Activated CD8-positive, alpha-beta memory T cell treated with anti-CD3 and anti-CD28 coated beads for 1 hour (primary cell): ENCODE measurements around the gene USP44.
A peak's percentile ranks its signal among the peaks of the same experiment; 100 is the strongest.
"Not testable (repeated sequence)": the region's sequence is repeated elsewhere in the genome, so short reads cannot be mapped to it uniquely, and the experiment has no call there.

Source experiments
- DNase-seq, 2 donors: peaks; one replicate each; pipeline ENCODE4 v3.0.0-alpha.2; 2020; ENCODE audit warnings: low read depth in 1 of 2; ENCODE audit errors: extremely low read depth in 1 of 2

Gene USP44

DNA sequence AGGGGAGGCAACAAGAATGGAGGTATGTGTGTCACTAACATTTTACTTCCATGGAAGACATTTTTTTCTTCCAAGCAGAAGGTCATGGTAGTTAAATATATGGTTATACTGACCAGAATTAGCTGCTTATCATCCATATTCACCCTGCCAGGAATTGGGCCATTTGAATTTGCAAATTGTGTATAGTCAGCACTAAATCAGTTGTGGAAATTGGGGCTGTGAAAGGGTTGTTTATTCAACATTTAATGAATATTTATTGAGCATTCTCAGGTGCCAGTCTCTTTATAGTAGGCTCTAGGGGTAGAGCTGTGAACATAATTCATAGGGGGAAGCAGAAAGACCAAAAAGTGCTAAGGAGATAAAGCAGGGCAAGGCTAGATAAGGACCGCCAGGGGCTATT lies 39.3 kb downstream of the USP44 start:
- DNase-seq: no peak

DNA sequence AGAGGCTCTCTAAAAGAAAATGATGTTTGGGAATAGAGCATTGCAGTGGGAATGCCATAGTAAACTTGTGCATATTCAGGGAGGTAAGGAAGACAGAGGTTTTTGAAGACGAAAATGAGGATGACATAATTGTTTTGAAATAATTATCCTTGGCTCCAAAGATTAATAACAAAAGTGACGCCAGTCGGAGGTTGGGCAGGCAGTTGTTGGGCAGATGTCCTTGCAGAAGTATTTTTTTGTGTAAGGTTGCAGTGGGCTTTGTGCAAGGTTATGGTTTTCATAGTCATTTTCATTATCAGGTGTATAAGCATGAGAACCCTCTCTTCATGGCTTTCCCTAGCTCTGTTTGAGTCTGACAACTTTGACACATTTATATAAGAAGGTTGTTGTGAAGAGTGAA lies 42.0 kb downstream of the USP44 start:
- DNase-seq: no peak

DNA sequence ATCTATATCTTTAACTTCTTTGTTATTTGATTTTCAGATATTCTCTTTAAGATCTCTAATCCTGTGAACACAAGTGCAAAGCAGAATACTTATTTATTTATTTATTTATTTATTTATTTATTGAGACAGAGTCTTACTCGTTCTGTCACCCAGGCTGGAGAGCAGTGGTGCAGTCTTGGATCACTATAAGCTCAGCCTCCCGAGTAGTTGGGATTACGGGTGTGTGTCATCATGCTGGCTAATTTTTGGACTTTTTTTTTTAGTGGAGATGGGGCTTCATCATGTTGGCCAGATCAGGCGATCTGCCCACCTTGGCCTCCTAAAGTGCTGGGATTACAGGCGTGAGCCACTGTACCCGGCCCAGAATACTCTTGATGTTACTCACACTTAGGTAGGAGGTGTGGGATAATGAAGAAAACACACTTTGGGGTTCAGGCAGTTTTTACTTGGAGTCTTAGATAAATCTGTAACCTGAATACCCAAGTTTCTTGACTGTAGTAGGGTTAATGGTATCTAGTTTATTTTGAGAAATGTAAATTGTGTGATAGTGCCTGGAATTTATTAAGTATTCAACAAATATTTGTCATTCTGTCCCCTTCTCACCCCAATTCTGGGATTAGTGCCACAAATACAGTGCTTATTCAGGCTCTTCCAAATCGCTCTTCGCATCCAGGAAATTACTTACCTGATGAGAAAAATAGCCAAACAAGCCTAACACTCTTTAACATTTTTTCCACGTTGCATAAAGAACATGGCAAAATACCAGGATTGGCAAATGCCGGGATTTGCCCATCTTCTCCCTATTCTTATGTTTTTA lies 44.4 kb downstream of the USP44 start:
- DNase-seq: no peak

DNA sequence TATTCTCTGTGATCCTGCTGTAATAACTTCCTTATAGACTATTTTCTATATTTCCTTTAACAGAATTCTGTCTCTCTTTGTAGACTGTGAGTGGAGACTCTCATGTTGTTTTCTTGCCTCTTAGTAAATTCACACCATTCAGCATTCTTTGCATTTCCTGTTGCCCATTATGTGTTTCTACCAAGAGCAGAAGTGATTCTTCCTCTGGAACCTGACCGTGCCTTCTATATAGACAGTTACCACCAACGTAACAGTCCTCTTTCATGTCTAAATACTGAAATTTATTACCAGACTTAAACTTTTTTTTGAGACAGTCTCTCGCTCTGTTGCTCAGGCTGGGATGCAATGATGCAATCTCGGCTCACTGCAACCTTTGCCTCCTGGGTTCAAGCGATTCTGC lies 46.2 kb downstream of the USP44 start:
- DNase-seq: no peak

DNA sequence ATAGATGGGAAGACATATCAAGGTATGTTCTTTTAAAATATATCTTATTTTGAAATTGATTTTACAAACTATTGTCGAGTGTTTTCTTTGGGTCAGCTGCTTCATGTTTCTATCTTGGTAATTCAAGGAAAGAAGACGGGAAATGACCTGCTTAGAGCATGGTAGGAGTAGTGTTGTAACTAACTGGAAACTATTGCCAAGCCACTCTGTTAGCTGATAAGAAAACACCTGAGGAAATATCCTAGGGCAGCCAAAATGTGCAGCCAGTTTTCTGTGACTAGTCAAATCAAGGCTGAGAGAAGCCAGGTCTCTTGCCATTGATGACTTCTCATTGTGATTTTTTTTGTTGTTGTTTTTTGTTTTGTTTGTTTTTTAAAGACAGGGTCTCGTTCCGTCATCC lies 47.1 kb downstream of the USP44 start:
- no peak for DNase-seq

DNA sequence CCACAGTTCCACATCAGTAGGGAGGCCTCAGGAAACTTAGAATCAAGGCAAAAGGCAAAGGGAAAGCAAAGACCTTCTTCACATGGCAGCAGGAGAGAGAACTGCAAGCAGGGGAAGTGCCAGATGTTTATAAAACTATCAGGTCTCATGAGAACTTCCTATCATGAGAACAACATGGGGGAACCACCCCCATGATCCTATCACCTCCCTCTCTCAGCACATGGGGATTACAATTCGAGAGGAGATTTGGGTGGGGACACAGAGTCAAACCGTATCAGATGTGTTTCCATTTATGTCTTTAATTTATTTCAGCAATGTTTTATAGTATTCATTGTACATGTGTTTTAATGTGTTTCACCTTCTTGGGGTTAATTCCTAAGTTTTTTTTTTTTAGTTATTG lies 51.5 kb downstream of the USP44 start:
- no peak for DNase-seq

DNA sequence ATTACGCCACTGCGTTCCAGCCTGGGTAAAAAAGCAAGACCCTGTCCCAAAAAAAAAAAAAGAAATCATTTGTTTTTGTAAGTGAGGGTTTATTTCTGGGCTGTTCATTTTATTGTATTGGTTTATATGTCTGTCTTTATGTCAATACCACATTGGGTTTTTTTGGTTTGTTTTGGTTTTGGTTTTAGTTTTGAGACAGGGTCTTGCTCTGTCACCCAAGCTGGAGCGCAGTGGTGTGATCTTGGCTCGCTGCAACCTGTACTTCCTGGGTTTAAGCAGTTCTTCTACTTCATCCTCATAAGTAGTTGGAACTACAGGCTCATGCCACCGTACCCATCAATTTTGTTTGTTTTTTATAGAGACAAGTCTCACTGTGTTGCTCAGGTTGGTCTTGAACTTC lies 52.3 kb downstream of the USP44 start:
- DNase-seq: no peak

DNA sequence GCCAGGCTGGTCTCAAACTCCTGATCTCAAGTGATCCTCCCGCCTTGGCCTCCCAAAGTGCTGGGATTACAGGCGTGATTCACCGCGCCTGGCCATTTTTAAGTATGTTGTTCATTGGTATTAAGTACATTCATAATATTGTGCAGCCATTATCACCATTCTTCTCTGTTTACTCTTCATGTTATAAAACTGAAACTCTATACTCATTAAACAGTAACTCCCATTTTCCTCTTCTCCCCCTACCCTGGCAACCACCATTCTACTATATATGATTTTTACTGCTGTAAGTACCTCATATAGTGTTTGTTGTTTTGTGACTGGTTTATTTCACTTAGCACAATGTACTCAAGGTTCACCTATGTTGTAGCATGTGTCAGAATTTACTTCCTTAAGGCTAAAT lies 54.2 kb downstream of the USP44 start:
- no peak for DNase-seq

DNA sequence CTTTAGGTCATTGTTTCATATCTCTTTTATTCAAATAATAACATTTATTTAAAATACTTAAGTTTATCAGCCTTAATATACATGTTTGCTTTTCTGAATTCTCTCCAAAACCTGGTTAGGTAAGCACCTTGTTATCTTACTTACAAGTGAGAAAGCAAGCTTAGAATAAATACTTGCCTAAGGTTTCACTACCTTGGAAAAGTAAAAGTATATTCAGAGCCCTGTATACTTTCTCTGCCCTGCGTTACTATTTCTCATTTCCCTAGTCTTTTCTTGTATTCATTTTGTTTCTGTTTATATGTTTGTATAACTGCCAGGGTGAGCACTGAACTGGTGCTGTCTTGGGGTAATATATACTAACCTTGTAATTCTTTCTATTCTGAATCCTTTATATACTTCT lies 55.8 kb downstream of the USP44 start:
- DNase-seq: no peak

DNA sequence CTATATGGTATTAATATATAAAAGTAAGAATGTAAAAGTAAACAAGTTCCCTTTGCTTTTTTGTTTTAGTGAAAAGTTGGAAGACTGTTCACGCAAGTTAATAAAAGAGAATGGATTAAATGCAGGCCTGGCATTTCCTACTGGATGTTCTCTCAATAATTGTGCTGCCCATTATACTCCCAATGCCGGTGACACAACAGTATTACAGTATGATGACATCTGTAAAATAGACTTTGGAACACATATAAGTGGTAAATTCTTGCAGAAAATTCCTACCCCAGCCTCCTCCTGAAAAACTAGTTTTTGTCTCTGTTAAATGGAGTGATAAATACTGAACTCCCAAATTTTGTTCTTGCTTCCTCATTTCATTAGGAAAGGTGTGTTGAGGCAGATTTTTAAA lies 56.4 kb downstream of the USP44 start:
- no peak for DNase-seq

DNA sequence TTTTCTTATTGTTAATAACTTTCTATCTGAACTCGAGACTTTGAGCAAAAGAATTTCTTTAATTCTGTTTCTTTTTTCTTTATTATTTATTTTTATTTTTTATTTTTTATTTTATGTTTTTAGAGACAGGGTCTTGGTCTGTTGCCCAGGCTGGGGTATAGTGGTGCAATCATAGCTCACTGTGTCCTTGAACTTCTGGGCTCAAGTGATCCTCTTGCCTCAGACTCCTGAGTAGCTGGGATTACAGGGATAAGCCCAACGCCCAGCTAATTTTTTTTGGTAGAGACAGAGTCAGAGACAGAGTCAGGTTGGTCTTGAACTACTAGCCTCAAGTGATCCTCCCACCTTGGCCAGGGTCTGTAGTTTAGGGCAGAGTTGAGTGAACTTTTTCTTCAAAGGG lies 58.8 kb downstream of the USP44 start:
- DNase-seq: no peak

DNA sequence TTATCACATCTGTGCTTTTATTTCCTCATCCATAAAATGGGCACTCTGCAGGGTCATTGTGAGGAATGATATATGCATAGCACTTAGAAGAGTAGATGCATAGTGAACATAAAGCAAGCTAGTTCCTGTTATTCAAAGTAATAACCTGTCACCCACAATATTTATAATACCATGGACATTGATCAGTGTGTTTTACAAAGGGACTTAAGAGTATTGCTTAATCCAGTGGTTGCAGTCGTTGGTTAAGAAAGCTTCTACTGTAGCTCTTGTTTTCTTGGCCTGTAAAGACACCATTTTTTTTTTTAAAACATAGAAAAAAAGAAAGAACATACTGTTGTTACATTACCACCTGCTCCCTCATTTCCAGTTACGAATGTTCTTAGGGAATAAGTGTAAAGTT lies 64.3 kb downstream of the USP44 start:
- no peak for DNase-seq

DNA sequence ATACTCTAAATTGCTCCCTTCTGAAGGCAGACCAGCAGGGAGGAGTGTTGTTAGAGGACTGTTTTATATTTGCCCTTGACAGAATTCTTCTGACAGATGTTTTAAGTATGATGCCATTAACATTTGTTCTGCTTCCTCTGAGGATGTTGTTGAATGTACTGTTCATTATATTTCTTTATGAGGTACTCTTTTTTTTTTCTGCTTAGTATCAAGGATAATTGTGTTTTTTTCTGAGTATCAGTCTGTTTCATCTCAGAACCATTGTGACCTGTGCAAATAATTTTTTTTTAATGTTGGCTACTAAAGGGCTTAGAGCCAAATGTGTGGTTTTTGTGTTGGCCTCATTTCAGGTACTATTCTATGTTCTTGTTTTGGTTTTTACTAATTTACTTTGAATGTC lies 66.8 kb downstream of the USP44 start:
- no peak for DNase-seq

DNA sequence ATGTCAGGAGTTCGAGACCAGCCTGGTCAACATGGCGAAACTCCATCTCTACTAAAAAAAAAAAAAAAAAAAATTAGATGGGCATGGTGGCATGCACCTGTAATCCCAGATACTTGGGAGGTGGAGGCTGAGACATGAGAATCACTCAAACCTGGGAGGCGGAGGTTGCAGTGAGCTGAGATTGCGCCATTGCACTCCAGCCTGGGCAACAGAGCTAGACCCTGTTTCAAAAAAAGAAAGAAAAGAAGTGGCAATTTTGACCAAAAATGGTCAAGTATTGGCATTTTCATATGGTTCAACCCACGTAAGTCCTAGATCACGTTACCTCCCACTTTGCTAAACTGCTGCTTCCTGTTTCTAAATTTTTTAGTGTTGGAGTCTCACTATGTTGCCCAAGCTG lies 68.7 kb downstream of the USP44 start:
- not testable (repeated sequence) for DNase-seq

DNA sequence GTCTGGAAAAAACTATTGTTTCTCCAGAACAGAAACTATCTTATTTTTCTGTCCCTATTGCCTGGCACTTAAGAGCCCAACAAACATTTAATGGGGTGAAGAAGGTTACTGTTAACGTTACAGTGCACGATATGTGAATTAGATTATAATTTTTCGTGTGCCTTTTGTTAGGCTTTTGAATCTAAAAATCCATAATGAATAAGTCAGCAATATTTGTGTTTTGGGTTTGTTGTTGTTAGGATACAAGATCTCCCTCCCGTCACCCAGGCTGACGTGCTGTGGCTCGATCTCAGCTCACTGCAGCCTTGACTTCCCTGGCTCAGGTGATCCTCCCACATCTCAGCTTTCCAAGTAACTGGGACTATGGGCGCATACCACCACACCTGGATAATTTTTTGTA lies 69.4 kb downstream of the USP44 start:
- no peak for DNase-seq

DNA sequence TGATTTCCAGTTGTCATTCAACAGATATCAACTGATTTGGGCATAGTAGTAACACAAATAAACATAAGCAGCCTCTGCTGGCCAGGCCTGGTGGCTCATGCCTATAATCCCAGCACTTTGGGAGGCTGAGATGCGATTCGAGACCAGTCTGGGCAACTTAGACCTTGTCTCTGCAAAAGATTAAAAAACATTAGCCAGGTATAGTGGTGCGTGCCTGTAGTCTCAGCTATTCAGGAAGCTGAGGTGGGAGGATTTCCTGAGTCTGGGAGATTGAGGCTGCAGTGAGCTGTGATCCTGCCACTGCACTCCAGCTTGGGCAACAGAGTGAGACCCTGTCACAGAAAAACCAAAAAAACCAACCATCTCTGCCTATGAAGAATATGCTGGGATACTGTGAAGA lies 70.2 kb downstream of the USP44 start:
- DNase-seq: no peak

DNA sequence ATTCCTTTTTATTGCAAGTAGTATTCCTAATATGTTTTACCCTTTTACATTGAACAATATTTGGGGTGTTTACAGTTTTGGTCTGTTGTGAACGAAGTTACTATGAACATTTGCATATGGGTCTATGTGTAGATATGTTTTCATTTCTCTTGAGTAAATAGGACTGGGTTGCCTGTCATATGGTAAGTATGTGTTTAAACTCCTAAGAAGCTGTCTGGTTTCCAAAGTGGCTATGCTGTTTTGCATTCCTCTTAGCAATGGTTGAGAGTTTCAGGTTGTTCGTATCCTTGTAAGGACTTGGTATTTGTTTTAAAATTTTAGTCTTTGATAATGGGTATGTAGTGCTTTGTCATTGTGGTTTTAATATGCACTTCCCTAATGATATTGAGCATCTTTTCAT lies 71.0 kb downstream of the USP44 start:
- DNase-seq: no peak

DNA sequence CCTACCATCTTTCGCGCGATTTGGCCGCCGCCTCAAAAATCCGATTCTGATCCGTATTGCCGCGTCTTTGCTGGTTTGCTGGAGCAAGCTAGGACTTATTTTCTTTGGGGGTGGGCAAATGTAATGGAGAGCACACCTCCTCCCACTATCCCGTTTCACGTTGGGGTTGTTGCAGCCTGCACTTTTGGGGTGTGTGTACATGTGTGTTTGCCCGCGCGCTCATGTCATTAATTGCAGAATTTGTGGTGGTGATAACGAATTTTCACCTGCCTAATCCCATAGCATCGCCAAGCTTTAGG lies 76.7 kb downstream of the USP44 start:
- no peak for DNase-seq

DNA sequence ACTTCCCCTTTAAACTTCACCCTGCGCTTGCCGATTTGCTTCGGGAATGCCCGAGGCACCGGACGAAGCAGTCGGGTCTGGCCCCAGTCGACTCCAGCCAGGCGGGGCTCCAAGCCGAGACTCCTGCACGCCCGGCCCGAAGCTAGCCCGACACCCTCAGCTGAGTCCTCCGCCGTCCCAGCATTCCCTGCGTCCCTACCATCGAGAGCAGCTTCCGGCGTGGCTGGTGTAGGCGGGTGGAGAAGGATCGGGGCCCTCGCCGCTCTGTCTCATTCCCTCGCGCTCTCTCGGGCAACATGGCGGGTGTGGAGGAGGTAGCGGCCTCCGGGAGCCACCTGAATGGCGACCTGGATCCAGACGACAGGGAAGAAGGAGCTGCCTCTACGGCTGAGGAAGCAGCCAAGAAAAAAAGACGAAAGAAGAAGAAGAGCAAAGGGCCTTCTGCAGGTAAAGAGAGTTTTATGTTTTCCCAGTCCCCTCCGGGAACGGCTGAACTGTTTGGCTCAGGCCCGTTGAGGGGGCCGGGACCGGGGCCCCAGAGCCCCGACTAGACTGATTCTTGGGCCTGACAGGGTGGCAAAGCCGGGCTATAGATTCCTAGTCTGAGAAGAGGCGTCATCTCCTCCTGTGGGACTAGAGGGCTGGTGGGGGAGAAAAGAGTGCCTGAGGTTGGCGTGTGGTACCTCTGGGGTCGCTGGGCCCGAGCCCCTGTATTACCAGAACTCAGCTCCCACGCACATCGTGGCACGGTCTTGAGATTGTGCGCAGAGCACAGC lies 77.2 kb downstream of the USP44 start, which contains the start of gene METAP2:
Gene METAP2, plus strand, starts transcription at position 269 of the 776 bp plus-strand sequence. Its CDS starts 28 bp downstream, at position 297.
- peak; percentile 65 to 84 for DNase-seq

DNA sequence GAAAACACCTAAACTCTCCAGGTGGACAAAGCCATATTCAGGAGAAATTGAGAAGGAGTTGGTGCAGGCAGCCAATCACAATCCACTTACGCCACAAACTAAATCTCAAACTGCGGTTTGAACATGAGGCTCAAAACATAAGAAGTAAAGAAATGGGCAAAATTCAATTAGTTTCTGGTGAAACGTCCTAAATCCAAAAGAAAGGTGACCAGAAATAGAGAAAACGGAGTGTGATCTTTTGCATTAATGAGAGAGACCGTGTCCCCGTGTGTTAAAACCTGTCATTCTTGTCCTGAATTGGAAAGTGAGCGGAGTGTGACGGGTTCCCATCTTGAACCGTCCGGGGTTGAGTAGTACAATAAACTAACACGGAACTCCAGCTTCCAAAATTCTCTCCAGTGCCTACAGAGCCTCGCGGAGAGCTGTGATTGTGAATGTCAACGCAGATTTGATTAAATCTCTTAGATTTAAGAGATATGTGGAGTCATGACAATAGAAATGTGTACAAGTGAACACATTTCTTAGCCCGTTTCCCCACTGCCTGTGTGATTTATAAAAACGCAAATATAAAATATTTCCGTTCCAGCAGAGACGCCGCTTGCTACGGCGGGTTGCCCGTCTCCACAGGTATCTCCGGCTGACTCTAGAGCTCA lies 77.9 kb downstream of the USP44 start:
- no peak for DNase-seq

DNA sequence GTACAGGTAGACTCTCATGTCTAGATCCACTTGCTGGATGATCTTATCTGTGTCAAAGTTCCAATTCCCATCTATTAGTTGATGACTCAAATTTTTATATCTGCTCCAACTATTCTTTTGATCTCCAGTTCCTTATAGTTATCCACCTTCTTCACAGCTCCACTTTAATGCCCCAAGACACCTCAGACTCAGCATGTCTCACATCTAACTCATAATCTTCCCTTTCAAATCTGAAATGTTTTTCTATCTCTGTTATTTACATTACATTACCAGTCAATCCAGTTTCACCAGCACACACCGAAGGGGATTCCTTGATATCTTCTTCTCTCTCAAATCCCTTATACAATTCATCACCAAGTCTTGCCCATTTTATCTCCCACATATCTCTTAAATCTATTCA lies 81.0 kb downstream of the USP44 start:
- no peak for DNase-seq
